ENCODE results near the gene GPAT3.
A peak's percentile ranks its signal among the peaks of the same experiment; 100 is the strongest.
"Not testable (repeated sequence)": the region's sequence is repeated elsewhere in the genome, so short reads cannot be mapped to it uniquely, and the experiment has no call there.

GPAT3 gene

DNA sequence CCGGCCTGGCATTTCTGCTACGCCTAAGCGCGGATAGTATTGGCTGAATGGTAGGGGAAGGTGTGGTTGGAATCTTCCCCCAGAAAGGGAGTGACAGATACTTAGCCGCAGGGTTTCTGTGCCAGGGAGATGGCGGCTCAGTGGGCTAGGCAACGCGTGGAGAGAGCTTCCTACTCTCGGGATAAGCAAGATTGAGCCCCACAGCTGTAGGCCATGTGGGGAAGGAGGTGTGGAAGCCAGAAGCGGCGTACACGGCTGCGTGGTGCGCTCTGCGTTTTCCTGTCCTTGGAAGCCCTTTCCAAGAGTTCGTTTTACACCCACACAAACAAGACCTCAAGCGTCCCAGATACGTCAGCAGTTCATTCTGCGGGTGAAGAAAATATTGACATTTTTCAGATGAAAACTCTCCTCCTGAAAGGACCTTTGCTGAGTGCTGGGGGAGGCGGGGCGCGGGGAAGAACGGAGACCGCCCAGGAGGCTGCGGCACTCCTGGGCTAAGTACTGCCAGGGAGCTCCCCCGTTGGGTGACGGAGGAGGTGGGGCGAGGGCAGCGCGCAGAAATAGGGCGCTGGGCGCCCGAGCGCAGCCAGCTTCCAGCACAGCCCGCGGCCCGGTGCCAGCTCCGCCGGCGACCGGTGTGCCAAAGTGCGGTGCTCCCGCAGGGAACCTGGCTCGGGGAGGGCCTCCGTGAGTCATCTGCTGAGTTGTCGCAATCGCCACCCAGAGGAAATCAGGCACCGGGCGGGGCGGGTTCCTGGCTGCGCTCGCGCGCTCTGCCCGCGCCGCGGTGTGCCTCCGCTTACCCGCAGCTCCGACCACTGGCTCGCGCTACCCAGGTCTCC is at the start of gene GPAT3:
Gene GPAT3 (plus strand): TSS at position 589 of the 842 bp plus-strand sequence. CDS start 515 bp downstream, outside the sequence.
- DNase-seq (ENCODE audit: low read depth), result peak; percentile 46

DNA sequence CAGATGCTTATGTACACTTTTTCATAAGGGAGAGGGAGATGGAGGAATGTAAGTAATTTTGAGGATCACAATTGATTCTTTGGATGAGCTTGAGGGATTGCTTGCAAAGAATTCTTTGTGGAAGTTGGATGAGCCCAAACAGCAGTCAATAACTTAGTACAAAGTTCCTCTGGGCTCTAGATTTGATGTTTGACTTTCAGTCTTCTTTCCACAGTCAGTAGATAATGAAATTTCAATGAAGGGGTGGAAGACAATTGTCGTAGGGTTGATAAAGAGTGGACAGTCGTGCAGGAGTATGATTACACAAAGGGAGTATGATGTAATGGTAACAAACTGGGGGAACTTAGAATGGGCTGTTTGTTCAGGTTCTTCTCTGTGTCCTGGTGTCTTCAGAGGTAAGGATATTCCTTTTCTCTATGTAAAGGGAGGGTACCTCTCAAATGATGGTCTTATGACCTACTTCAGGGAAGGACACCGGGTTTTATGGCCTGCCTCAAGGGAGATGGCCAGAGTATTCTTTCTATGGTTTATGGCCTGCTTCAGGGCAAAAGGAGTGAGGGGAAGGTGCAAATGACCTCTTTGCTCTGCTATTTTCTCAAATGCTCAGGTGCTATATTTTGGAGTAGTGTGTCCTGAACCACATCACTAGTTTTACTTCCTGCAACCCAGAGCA is 49.3 kb upstream of the GPAT3 start:
- no peak for DNase-seq (ENCODE audit: low read depth)

DNA sequence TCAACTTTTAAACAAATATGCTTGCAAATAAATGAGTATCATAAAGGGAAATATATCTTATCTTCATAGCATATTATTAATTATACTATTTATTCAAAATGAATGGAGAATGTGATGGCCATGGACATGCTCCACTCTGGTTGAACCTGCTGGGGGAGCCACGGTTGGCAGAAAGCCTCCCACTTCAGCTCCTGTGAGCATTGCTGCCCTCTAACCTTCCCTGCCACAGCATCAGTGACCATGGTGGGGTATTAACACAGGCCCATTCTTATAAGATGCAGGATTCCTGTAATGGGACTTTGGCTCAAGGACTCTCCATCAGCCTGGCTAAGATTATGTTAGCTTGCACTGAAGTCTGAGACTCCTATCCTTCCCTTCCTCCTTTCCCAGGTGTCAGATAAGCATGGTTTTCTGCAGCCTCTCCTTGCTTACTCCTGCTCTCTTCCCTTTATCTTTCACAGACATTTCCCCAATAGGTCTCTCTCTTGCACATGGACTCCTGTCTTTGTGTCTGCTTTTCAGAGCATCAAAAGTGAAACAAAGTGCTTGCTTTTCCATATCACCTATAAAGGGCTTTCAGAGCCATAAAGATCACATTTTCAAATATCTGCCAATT is 46.1 kb upstream of the GPAT3 start:
- DNase-seq (ENCODE audit: low read depth), result no peak

DNA sequence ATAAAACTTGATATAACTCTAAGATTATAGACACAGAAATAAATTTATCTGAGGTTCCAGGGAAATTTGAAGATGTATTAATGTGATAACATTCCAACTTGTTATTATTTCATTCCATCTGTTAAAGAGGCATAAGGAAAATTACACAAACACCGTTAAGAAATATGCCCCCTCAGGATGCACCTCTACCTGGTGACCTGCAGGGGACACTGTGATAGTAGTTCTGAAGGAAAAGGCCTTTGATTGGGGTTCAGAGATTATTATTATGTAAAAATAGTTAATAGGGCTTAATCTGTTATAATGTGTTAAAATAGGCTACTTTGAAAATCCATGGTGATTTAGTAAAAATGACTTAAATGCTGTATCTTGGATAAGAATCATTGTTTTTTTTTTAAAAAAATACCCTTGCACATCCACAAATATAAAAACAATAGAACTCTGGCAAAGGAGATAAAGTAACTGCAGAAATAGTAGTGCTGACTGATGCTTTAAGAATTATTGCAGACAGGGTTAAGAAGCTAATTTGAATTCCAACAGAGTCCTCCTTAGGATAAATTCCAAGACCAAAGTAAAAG is 44.9 kb upstream of the GPAT3 start:
- DNase-seq (ENCODE audit: low read depth), result no peak

DNA sequence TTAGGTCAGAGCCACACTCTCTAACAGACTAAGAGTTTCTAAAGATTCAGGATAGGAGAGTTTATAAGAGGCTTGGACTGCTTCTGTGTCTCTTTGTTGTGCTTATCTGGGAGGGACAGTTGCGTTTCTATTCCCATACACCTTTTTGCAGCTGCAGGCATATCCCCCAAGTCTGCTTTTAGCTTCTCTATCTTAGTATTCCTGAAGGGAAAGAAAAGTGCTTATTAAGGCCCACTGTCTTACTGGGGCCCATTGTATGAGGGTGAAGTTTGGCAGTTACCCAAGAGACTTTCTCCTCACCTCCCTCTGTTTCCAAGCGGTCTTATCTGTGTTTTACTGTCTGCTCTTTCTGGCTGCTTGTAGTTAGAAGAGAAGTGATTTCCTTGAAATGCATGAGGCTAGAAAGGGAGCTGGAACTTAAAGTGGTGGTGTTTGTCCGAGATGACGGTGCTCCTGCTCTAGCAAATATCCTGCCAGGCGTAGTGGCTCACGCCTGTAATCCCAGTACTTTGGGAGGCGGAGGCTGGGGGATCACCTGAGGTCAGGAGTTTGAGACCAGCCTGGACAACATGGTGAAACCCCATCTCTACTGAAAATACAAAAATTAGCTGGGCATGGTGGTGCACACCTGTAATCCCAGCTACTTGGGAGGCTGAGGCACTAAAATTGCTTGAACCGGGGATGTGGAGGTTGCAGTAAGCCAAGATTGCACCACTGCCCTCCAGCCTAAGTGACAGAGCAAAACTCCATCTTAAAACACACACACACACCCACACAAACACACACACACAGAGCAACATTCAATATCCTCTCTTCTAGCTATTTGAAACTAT is 39.6 kb upstream of the GPAT3 start:
- DNase-seq (ENCODE audit: low read depth), result not testable (repeated sequence)

DNA sequence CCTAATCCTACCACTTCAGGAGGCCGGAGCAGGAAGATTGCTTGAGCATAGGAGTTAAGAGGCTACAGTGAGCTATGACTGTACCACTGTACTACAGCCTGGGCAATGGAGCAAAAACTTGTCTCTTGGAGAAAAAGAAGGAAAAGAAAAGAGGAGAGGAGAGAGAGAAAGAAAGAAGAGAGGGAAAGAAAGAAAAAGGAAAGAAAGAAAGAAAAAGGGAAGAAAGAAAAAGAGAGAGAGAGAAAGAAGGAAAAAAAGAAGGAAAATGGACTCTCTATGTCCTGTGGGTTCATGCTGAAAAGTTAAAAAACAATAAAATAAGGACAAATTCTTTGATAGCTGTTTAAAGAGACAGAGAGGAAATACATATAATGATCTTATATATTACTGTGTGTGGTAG is 37.7 kb upstream of the GPAT3 start:
- no peak for DNase-seq (ENCODE audit: low read depth)

DNA sequence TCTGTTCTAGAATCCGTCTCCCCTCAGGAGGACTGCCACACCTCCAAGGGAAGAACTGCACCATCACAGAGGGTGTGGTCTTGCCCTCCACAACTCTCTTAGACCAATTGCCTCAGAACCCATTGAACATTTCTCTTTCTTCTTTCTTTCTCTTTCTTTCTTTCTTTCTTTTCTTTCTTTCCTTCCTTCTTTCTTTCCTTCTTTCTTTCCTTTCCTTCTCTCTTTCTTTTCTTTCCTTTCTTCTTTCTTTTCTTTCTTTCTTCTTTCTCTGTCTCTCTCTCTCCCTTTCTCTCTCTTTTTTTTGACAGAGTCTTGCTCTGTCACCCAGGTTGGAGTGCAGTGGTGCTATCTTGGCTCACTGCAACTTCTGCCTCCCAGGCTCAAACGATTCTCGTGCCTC is 34.2 kb upstream of the GPAT3 start:
- DNase-seq (ENCODE audit: low read depth), result not testable (repeated sequence)

DNA sequence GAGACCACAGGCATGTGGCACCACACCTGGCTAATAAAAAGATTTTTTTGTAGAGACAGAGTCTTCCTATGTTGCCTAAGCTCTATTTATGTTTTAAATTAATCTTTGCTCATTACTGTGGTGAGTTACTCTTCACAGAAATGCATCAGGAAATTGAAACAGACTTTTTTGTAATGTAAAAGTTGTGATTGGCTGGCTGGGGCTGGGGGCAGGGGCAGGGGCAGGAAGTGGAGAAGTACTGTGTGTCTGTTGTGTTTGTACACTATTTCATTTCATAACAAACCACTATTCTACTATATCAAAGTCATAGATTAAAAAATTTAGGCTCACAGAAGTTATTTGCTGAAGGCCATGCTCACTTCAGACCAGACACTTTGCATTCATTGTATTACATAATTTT is 31.9 kb upstream of the GPAT3 start:
- no peak for DNase-seq (ENCODE audit: low read depth)

DNA sequence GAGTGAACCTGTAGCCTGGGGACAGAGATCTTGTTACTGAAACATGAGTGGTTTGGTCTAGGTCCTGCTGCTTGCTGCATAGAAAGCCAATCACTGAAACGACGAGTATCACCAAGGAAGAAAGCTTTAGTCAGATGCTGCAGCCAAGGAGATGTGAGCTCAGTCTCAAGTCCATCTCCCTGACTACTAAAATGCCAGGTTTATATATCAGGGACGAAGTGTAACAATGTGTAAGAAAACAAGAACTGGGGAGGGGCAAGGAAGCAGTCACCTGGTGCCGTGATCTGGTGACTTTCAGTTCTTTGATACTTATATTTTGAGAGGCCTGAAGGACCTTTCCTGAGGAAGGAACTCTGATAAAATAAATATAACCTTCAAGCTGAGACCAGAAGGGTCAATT is 31.4 kb upstream of the GPAT3 start:
- no peak for DNase-seq (ENCODE audit: low read depth)

DNA sequence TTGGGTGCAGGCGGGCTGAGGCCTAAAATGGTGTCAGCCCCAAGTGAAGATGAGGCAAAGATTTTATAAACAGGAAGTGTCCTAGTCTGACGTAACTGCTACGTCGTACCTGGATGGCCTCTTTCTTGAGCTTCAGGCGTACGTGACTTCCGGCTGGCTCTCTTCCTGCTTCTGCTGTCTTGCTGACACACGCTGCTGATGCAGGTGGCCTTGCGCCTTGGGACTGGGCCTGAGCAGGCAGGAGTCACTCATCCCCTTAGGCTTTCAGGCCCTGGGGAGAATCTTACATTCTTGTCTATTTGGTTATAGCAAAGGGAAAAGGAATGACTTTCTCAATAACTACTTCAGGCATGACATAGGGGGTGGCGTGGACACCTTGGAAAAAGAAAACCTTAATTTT is 30.9 kb upstream of the GPAT3 start:
- DNase-seq (ENCODE audit: low read depth), result no peak

DNA sequence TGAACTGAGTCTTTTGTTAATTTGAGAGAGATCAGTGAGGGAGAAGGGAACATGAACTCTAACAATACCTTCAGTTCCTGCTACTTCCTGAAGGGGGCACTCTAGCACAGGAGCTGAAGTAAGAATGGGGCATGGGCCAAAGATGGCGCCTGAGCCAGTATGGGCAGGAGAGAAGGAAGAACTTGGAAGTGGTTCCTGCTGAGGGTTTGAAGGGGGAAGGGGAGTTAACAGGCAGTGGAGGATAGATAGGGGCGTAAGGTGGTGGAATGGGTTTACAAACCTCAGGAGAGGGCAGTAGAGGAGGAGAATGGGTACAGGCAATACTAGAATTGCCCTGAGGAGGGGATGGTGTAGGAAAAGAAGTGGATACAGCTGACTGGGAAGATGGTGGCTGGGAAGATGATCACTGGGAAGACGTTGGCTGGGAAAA is 26.7 kb upstream of the GPAT3 start:
- not testable (repeated sequence) for DNase-seq (ENCODE audit: low read depth)

DNA sequence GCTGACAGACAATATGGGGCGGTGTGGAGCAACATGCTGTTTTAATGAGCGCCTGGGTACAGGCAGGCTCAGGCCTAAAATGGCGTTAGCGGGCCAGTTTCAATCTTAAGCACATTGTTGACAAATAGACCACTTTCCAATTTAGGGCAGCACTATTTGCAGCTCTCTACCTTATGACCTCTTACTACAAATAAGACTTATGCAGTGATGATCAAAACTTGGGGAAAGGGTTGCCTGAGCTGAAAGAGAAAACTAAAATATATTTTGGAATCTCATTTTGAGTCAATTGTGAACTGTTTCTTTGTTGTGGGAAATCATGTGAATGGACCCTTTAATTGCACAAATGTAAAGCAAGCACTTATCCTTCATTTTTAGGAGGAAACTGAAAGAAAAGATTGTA is 25.5 kb upstream of the GPAT3 start:
- no peak for DNase-seq (ENCODE audit: low read depth)

DNA sequence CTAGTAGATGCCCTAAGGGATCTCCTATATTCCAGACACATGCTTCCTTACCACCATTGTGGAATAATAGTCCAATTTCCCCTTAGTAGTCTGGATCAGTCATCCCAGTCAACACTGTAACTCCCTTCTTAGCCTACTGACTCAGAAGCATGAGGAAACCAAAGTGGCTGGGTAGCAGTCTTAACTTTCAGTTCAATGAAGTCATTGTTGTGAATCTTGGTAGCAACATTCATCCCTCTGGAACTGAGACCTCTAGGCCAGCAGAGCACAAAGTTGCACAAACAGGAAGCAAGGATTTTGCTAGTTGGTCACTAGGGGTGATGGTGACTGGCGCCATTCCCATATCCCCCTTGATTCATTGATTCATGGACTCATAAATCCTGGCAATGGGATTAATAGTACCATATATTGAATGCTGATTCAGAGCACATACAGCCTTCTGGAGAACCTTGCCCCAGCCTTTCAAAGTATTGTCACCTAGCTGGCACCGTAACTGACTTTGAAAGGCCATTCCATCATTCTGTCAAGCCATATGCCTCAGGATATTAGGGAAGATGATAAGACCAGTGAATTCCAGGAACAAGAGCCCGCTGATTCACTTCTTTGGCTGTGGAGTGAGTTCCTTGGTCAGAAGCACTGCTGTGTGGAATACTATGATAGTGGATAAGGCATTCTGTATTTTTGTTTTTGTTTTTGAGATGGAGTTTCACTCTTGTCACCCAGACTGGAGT is 19.7 kb upstream of the GPAT3 start:
- DNase-seq (ENCODE audit: low read depth), result peak; percentile 80

DNA sequence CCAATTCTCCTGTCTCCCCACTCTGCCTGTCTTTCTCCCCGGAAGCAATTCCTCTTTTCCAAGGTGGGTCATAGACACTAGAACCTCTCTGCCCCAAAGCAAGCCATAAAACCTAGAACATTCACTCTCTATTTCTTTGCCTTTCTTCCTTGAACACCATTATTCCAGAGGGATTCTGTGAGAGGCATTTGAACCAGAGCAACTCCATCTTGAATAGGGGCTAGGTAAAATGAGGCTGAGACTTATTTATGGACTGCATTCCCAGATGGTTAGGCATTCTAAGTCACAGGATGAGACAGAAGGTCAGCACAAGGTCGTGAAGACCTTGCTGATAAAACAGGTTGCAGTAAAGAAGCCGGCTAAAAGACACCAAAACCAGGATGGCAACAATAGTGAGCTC is 13.7 kb upstream of the GPAT3 start:
- no peak for DNase-seq (ENCODE audit: low read depth)

DNA sequence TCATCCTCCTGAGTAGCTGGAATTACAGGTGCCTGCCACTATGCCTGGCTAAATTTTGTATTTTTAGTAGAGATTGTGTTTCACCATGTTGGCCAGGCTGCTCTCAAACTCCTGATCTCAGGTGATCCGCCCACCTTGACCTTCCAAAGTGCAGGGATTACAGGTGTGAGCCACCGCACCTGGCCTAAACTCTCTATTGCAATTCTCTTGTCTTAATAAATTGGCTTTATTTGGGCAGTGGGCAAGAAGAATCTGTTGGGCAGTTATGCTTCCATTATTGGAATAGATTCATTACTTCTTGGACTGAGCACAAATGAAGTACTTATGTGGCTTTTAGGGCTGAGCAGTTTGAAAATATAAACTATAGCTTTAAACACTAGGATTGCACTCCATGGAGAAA is 8.2 kb upstream of the GPAT3 start:
- DNase-seq (ENCODE audit: low read depth), result no peak

DNA sequence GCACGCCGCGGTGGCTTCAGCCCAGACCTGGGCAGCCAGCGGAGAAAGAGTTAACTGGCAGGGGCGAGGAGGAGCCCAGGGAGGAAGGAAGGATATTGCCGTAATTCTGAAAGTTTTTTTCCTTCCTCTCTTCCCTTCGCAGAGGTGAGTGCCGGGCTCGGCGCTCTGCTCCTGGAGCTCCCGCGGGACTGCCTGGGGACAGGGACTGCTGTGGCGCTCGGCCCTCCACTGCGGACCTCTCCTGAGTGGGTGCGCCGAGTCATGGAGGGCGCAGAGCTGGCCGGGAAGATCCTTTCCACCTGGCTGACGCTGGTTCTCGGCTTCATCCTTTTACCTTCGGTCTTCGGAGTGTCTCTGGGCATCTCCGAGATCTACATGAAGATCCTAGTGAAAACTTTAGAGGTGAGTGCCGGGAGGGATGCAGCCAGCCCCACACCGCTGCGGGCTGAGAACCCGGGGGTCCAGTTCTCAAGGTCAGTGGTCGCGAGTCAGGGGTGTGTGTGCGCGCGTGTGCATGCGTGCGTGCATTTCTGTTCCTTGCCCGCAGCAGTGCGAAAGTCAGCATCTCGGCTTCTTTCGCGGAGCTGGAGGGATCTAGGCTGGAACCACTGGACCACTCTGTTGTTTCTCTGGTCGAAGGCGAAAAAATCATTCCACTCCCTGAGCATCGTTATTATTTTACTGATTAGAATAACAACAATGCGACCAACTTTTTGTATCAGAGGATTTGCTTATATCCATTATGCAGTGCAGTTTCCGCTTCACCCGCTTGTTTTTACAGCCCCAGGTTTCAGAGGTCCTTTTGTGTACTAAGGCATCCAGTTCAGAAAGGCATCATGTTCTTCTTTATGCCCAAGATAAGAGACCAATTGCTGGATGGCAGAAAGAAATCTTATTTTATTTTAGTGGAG is 709 bp downstream of the GPAT3 start:
- DNase-seq (ENCODE audit: low read depth), result no peak

DNA sequence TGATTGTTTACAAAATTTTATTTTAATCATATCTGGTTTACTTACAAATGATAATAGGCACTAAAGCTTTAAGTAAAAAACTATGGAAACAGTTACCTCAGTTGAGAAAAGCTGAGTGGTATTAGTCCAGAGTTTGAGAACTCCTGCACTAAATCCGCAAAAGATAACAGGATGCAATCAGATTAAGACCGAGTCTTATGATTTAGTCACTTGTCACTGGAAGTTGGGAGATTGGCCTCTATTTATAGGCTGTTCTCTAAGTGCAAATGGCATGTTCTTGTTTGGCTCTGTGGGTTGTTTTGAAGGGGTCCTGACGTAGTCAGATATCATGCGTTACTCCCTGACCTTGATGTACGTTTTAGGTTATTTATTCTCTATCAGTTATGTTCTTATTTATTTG is 6.3 kb downstream of the GPAT3 start:
- no peak for DNase-seq (ENCODE audit: low read depth)

DNA sequence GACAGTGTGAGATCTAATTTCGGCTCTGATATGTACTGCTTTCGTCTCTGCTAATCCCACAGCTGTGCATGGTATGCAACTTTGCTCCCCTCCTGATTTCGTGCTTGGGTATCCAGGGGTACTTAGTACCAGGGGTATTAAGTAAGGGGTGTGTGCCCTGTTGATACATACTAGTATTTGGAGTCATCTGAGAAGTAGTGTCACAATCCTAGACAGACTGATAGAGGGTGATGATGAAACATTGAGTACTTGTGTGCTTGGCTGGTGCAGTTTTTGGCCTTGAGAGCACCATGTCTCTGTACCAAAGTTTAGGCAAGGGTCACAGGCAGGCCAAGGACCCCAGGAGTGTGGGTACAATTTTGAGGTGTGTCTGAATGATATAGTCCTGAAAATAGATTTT is 10.9 kb downstream of the GPAT3 start:
- DNase-seq (ENCODE audit: low read depth), result no peak

DNA sequence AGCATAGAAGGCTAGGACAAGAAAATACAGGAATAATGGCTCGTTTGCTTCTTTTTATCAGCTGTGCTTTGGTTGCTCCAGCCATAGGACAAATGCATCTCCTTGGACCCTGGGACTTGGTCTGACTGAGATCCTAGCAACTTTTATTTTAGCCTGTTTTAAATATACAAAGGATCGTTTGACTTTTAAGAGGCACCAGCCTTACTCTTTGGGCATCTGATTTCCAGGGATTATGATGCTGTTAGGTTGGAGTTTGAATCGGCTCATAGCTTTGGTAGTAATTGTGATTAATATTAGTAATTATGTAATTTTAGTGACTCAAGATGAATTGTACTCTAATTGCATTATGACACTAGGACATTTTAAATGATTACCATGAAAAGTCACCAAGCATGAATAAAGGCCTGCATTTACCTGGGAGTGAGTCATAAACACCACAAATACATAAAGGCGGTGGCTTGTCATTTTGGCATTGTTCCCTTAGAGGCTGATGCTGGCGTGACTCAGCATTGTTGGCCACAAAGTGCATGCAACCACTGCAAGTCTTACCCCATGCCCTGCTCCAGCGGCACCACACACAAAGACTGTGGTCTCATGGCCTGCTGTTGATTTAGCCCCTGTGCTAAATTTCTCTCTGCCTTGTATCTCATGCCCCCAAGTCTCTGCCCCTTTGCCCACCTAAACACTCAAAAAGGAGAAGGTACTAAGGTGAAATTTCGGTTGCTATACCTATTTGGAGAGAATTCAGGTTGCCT is 12.4 kb downstream of the GPAT3 start:
- DNase-seq (ENCODE audit: low read depth), result peak; percentile 92

All from GM04504 (cell line).